ENCODE results near the gene PAN3. TPM values are rescaled to one million over a fixed set of nuclear protein-coding genes. Genes with fewer than 3 reads are reported as not detected.
A peak's percentile ranks its signal among the peaks of the same experiment; 100 is the strongest.

The PAN3 gene
- polyA plus RNA-seq, 1 donor: 20.8 TPM

GRCh38 chr13:28219408-28220099 lies 81.2 kb downstream of the PAN3 start:
- no peak for DNase-seq (ENCODE audit: low read depth)

GRCh38 chr13:28220166-28220565 lies 81.8 kb downstream of the PAN3 start:
- no peak for DNase-seq (ENCODE audit: low read depth)

- DNase-seq (ENCODE audit: low read depth): no peak
These were observed 91.4 kb downstream of the PAN3 start for GRCh38 chr13:28229522-28230411.

GRCh38 chr13:28231642-28232041 lies 93.3 kb downstream of the PAN3 start:
- no peak for DNase-seq (ENCODE audit: low read depth)

- DNase-seq (ENCODE audit: low read depth): no peak
These were observed 99.6 kb downstream of the PAN3 start for GRCh38 chr13:28237944-28238343.

- no peak for DNase-seq (ENCODE audit: low read depth)
These were observed 101.0 kb downstream of the PAN3 start for GRCh38 chr13:28239374-28239773.

GRCh38 chr13:28245465-28245864 lies 107.1 kb downstream of the PAN3 start:
- no peak for DNase-seq (ENCODE audit: low read depth)

GRCh38 chr13:28246891-28247290 lies 108.5 kb downstream of the PAN3 start:
- DNase-seq (ENCODE audit: low read depth): no peak

GRCh38 chr13:28248080-28248479 lies 109.7 kb downstream of the PAN3 start:
- DNase-seq (ENCODE audit: low read depth): no peak

- no peak for DNase-seq (ENCODE audit: low read depth)
These were observed 112.2 kb downstream of the PAN3 start for GRCh38 chr13:28250542-28250941.

- DNase-seq (ENCODE audit: low read depth): no peak
These were observed 113.1 kb downstream of the PAN3 start for GRCh38 chr13:28251466-28251865.

GRCh38 chr13:28252547-28252946 lies 114.2 kb downstream of the PAN3 start:
- no peak for DNase-seq (ENCODE audit: low read depth)

GRCh38 chr13:28257305-28257704 lies 119.0 kb downstream of the PAN3 start:
- DNase-seq (ENCODE audit: low read depth): no peak

GRCh38 chr13:28258417-28258816 lies 120.1 kb downstream of the PAN3 start:
- DNase-seq (ENCODE audit: low read depth): no peak

- DNase-seq (ENCODE audit: low read depth): no peak
These were observed 129.2 kb downstream of the PAN3 start for GRCh38 chr13:28267497-28267896.

GRCh38 chr13:28268800-28269223 lies 130.5 kb downstream of the PAN3 start:
- peak; percentile 5 for DNase-seq (ENCODE audit: low read depth)

- no peak for DNase-seq (ENCODE audit: low read depth)
These were observed 132.9 kb downstream of the PAN3 start for GRCh38 chr13:28271056-28271840.

- no peak for DNase-seq (ENCODE audit: low read depth)
These were observed 135.6 kb downstream of the PAN3 start for GRCh38 chr13:28273919-28274318.

- no peak for DNase-seq (ENCODE audit: low read depth)
These were observed 144.1 kb downstream of the PAN3 start for GRCh38 chr13:28282451-28282850.

GRCh38 chr13:28283600-28283999 lies 145.3 kb downstream of the PAN3 start:
- no peak for DNase-seq (ENCODE audit: low read depth)

- no peak for DNase-seq (ENCODE audit: low read depth)
These were observed 147.9 kb downstream of the PAN3 start for GRCh38 chr13:28286263-28286662.

GRCh38 chr13:28297341-28297740 lies 159.0 kb downstream of the PAN3 start:
- no peak for DNase-seq (ENCODE audit: low read depth)

Data from forelimb muscle (tissue), 1 donor.